HepG2 (cell line): Measurements from ENCODE around the gene TMEM120A. TPM values are rescaled to one million over a fixed set of nuclear protein-coding genes. Genes with fewer than 3 reads are reported as not detected.

Experiments used
- CHCHD3 ChIP-seq: sonication (generic); formaldehyde crosslinking; IDR thresholded peaks from 2 replicates; pipeline ENCODE4 v1.8.0; 2022; ENCODE audit warnings: mild to moderate bottlenecking, missing genetic modification reagents, moderate library complexity
- CHD2 ChIP-seq: IDR thresholded peaks from 2 replicates; pipeline ENCODE4 v1.6.1; 2011; ENCODE audit warnings: low read depth, low read length, improper control_type of control experiment
- GTF2F1 ChIP-seq: fragments of 150-350 bp; IDR thresholded peaks from 2 replicates; pipeline ENCODE4 v1.6.1; 2014; ENCODE audit warnings: low read length
- KDM3A ChIP-seq: IDR thresholded peaks from 2 replicates; pipeline ENCODE4 v1.6.1; 2018; ENCODE audit warnings: low read depth, missing compliant biosample characterization
- MEIS1 ChIP-seq: sonication (generic); formaldehyde crosslinking; IDR thresholded peaks from 2 replicates; pipeline ENCODE4 v1.9.0; 2021; ENCODE audit warnings: mild to moderate bottlenecking, missing genetic modification reagents, moderate library complexity, borderline replicate concordance
- NCOA2 ChIP-seq: sonication (generic); formaldehyde crosslinking; IDR thresholded peaks from 2 replicates; pipeline ENCODE4 v1.8.0; 2022; ENCODE audit warnings: inconsistent platforms
- REPIN1 ChIP-seq: sonication (generic); formaldehyde crosslinking; IDR thresholded peaks from 2 replicates; pipeline ENCODE4 v1.8.0; 2022; ENCODE audit warnings: missing genetic modification reagents, low read depth, mild to moderate bottlenecking, borderline replicate concordance
- TEAD2 ChIP-seq: sonication (generic); formaldehyde crosslinking; IDR thresholded peaks from 2 replicates; pipeline ENCODE4 v1.9.0; 2021; ENCODE audit warnings: missing genetic modification reagents
- THYN1 ChIP-seq: sonication (generic); formaldehyde crosslinking; IDR thresholded peaks from 2 replicates; pipeline ENCODE4 v1.8.1; 2023; ENCODE audit warnings: low read depth, mild to moderate bottlenecking, moderate library complexity, missing genetic modification reagents, borderline replicate concordance
- polyA plus RNA-seq, 8 experiments: library from polyadenylated mRNA; depleted of rRNA in 3 of 8; stranded (reverse) in 7 of 8; unstranded in 1 of 8; fragments of >200 nt; fragmentation: Illumina TruSeq in 4 of 8; extraction: Trizol in 4 of 8; gene quantifications; 2 replicates each; pipeline versions ENCODE4 v1.2.1 to v1.2.3, GENCODE V29; 2011 to 2016; ENCODE audit warnings: low read depth in 4 of 8, missing spikeins in 1 of 8, mixed read lengths in 1 of 8; ENCODE audit not compliant: insufficient read depth in 1 of 8
- total RNA-seq, 5 experiments: library from RNA; depleted of rRNA; stranded (reverse); fragments of >200 nt; fragmentation: Illumina TruSeq; extraction: Trizol; gene quantifications; 2 replicates each; pipeline ENCODE4 v1.2.3, GENCODE V29; 2016; ENCODE audit warnings: low read depth in 1 of 5
- TF ChIP-seq, protein P1 (sequence below): sonication (generic); formaldehyde crosslinking; IDR thresholded peaks from 2 replicates; pipeline ENCODE4 v1.8.0; 2022; ENCODE audit warnings: mild to moderate bottlenecking, missing genetic modification reagents, moderate library complexity
- TF ChIP-seq, protein P2 (sequence below): sonication (generic); formaldehyde crosslinking; IDR thresholded peaks from 2 replicates; pipeline ENCODE4 v1.4.0; 2020; ENCODE audit warnings: missing genetic modification reagents, borderline replicate concordance
- TF ChIP-seq, protein P3 (sequence below): fragments of 450-650 bp; IDR thresholded peaks from 2 replicates; pipeline ENCODE4 v1.6.1; 2016
- TF ChIP-seq, protein P4 (sequence below), 2 experiments: sonication (generic) in 1 of 2; formaldehyde crosslinking in 1 of 2; IDR thresholded peaks; 2 replicates each; pipeline versions ENCODE4 v1.4.0 to v1.6.1; 2018 to 2020; ENCODE audit warnings: missing genetic modification reagents in 2 of 2, borderline replicate concordance in 1 of 2, low read depth in 1 of 2, mild to moderate bottlenecking in 1 of 2, missing biosample characterization in 1 of 2
- TF ChIP-seq, protein P5 (sequence below): sonication (generic); formaldehyde crosslinking; IDR thresholded peaks from 2 replicates; pipeline ENCODE4 v1.4.0; 2020; ENCODE audit warnings: missing genetic modification reagents, low read depth, mild to moderate bottlenecking, borderline replicate concordance
- TF ChIP-seq, protein P6 (sequence below): IDR thresholded peaks from 2 replicates; pipeline ENCODE4 v1.6.1; 2012; ENCODE audit warnings: low read length, improper control_type of control experiment

TMEM120A gene
- total and polyA plus RNA-seq, 2 of the 13 experiments (the other 11 are each of a cell fraction or from before 2014, with no cell fraction given) = 40.3 to 102 TPM

DNA sequence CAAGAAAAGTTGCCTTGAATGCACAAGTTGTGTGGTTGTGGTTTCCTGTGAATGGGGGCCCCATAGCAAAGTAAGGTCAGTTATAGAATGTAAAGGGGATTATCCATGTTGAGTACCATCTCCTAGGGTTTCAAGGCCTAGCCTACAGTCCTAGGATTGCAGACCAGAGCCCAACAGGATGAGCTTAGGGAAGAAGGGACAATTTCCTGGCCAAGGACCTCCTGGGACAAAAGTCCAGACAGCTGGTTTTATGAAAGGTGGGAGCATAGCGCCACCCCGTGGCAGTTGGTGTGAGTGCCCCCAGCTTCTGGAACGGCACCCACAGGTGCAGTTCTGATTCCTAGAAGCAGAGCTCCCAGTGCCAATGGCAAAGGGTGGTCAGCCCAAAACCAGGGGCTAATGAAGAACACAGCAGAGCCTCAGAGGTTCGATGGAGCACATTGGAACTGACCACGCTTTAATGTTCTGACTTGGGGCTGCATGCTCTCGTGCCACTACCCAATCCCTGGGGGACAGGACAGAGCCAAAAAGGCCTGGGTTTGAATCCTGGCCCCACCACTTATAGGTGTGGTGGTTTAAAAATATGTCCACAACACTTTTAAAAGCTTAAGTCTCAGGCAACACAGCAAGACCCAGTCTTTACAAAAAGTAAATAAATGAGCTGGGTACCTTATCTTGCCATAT is 25.8 kb upstream of the TMEM120A start (continued):
- TF ChIP-seq, protein P1, sequence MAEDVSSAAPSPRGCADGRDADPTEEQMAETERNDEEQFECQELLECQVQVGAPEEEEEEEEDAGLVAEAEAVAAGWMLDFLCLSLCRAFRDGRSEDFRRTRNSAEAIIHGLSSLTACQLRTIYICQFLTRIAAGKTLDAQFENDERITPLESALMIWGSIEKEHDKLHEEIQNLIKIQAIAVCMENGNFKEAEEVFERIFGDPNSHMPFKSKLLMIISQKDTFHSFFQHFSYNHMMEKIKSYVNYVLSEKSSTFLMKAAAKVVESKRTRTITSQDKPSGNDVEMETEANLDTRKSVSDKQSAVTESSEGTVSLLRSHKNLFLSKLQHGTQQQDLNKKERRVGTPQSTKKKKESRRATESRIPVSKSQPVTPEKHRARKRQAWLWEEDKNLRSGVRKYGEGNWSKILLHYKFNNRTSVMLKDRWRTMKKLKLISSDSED (CRISPR knock-in tag) = no peak
- TF ChIP-seq CHD2 = no peak
- TF ChIP-seq KDM3A (CRISPR knock-in tag) = peak; percentile 79; the same call in 1 of the 2 replicates
- TF ChIP-seq GTF2F1 = no peak
- no peak for TF ChIP-seq TEAD2 (CRISPR knock-in tag)
- TF ChIP-seq, protein P2, sequence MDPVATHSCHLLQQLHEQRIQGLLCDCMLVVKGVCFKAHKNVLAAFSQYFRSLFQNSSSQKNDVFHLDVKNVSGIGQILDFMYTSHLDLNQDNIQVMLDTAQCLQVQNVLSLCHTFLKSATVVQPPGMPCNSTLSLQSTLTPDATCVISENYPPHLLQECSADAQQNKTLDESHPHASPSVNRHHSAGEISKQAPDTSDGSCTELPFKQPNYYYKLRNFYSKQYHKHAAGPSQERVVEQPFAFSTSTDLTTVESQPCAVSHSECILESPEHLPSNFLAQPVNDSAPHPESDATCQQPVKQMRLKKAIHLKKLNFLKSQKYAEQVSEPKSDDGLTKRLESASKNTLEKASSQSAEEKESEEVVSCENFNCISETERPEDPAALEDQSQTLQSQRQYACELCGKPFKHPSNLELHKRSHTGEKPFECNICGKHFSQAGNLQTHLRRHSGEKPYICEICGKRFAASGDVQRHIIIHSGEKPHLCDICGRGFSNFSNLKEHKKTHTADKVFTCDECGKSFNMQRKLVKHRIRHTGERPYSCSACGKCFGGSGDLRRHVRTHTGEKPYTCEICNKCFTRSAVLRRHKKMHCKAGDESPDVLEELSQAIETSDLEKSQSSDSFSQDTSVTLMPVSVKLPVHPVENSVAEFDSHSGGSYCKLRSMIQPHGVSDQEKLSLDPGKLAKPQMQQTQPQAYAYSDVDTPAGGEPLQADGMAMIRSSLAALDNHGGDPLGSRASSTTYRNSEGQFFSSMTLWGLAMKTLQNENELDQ (CRISPR knock-in tag) = no peak
- TF ChIP-seq, protein P3, sequence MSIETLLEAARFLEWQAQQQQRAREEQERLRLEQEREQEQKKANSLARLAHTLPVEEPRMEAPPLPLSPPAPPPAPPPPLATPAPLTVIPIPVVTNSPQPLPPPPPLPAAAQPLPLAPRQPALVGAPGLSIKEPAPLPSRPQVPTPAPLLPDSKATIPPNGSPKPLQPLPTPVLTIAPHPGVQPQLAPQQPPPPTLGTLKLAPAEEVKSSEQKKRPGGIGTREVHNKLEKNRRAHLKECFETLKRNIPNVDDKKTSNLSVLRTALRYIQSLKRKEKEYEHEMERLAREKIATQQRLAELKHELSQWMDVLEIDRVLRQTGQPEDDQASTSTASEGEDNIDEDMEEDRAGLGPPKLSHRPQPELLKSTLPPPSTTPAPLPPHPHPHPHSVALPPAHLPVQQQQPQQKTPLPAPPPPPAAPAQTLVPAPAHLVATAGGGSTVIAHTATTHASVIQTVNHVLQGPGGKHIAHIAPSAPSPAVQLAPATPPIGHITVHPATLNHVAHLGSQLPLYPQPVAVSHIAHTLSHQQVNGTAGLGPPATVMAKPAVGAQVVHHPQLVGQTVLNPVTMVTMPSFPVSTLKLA = no peak
- TF ChIP-seq REPIN1 (CRISPR knock-in tag) = peak; percentile 85; the same call in 1 of the 2 replicates
- no peak for TF ChIP-seq CHCHD3 (CRISPR knock-in tag)
- TF ChIP-seq THYN1 (CRISPR knock-in tag) = no peak
- TF ChIP-seq, protein P4, sequence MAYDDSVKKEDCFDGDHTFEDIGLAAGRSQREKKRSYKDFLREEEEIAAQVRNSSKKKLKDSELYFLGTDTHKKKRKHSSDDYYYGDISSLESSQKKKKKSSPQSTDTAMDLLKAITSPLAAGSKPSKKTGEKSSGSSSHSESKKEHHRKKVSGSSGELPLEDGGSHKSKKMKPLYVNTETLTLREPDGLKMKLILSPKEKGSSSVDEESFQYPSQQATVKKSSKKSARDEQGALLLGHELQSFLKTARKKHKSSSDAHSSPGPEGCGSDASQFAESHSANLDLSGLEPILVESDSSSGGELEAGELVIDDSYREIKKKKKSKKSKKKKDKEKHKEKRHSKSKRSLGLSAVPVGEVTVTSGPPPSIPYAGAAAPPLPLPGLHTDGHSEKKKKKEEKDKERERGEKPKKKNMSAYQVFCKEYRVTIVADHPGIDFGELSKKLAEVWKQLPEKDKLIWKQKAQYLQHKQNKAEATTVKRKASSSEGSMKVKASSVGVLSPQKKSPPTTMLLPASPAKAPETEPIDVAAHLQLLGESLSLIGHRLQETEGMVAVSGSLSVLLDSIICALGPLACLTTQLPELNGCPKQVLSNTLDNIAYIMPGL (CRISPR knock-in tag; IDR thresholded peaks at IDR 0.05; ENCODE audit: borderline replicate concordance in 1 of 2, low read depth in 1 of 2) = 0 out of 4 replicates have a peak, but pooled peaks of 1 of the 2 experiments have one; percentile 58
- no peak for TF ChIP-seq MEIS1 (CRISPR knock-in tag)
- TF ChIP-seq, protein P5, sequence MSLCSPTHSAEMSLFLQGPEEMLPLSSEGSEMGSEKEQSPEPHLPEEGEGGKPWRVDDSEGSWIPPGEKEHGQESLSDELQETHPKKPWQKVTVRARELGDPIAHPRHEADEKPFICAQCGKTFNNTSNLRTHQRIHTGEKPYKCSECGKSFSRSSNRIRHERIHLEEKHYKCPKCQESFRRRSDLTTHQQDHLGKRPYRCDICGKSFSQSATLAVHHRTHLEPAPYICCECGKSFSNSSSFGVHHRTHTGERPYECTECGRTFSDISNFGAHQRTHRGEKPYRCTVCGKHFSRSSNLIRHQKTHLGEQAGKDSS (CRISPR knock-in tag) = no peak
- TF ChIP-seq NCOA2 = no peak
- TF ChIP-seq, protein P6, sequence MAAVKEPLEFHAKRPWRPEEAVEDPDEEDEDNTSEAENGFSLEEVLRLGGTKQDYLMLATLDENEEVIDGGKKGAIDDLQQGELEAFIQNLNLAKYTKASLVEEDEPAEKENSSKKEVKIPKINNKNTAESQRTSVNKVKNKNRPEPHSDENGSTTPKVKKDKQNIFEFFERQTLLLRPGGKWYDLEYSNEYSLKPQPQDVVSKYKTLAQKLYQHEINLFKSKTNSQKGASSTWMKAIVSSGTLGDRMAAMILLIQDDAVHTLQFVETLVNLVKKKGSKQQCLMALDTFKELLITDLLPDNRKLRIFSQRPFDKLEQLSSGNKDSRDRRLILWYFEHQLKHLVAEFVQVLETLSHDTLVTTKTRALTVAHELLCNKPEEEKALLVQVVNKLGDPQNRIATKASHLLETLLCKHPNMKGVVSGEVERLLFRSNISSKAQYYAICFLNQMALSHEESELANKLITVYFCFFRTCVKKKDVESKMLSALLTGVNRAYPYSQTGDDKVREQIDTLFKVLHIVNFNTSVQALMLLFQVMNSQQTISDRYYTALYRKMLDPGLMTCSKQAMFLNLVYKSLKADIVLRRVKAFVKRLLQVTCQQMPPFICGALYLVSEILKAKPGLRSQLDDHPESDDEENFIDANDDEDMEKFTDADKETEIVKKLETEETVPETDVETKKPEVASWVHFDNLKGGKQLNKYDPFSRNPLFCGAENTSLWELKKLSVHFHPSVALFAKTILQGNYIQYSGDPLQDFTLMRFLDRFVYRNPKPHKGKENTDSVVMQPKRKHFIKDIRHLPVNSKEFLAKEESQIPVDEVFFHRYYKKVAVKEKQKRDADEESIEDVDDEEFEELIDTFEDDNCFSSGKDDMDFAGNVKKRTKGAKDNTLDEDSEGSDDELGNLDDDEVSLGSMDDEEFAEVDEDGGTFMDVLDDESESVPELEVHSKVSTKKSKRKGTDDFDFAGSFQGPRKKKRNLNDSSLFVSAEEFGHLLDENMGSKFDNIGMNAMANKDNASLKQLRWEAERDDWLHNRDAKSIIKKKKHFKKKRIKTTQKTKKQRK = no peak
